Osteocyte (in vitro differentiated cells): ENCODE measurements around the gene ROM1. TPM values are rescaled to one million over a fixed set of nuclear protein-coding genes. Genes with fewer than 3 reads are reported as not detected.
"Not testable (repeated sequence)": the region's sequence is repeated elsewhere in the genome, so short reads cannot be mapped to it uniquely, and the experiment has no call there.

Source experiments
- DNase-seq: peaks from one replicate; pipeline ENCODE4 v3.0.0; 2021; ENCODE audit warnings: mixed read lengths; ENCODE audit not compliant: unreplicated experiment; ENCODE audit errors: extremely low spot score
- H3K27ac Mint-ChIP-seq: one replicate; pipeline ENCODE4 v1.8.0; 2021; ENCODE audit warnings: mild to moderate bottlenecking, mixed read lengths; ENCODE audit not compliant: unreplicated experiment
- H3K27me3 Mint-ChIP-seq: one replicate; pipeline ENCODE4 v1.8.0; 2021; ENCODE audit warnings: mixed read lengths; ENCODE audit not compliant: unreplicated experiment
- H3K36me3 Mint-ChIP-seq: one replicate; pipeline ENCODE4 v1.8.0; 2021; ENCODE audit warnings: mixed read lengths; ENCODE audit not compliant: unreplicated experiment
- H3K4me1 Mint-ChIP-seq: one replicate; pipeline ENCODE4 v1.8.0; 2021; ENCODE audit warnings: mixed read lengths; ENCODE audit not compliant: unreplicated experiment
- H3K4me3 Mint-ChIP-seq: one replicate; pipeline ENCODE4 v1.8.0; 2021; ENCODE audit warnings: mild to moderate bottlenecking, moderate library complexity, mixed read lengths; ENCODE audit not compliant: unreplicated experiment
- H3K9me3 Mint-ChIP-seq: one replicate; pipeline ENCODE4 v1.8.0; 2021; ENCODE audit warnings: mixed read lengths; ENCODE audit not compliant: unreplicated experiment
- total RNA-seq: library from RNA; stranded (reverse); gene quantifications from 2 replicates; pipeline ENCODE4 v1.2.1, GENCODE V29; 2021
- TF ChIP-seq, protein P1 (sequence below): fragments of 200-600 bp; sonication (generic); IDR thresholded peaks from 2 replicates; pipeline ENCODE4 v1.5.0; 2021; ENCODE audit warnings: antibody characterized with exemption, mild to moderate bottlenecking, moderate library complexity

The ROM1 gene
- total RNA-seq, 1 donor from 2014 or later = 4.4 TPM

DNA sequence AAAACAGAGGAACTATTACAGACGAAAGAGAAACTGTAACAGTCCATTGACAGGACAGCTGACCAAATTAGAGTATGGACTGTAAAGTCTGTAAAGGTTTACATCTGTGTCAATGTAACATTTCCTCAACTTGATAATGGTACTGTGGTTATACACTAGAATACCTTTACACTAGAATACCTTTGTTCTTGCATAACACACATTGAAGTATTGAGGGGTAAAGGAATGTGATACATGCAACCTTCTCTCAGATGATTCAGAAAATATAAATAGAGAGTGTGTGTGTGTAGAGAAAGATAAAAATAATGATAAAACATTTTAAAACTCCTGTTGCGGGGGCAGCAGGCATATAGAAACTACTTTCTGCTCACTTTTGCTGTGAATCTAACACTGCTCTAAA, 33.8 kb upstream of the ROM1 start:
- H3K9me3 Mint-ChIP-seq = no peaks in the 10 kb centered on the region
- peaks cover 19% of the 10 kb centered on the region for H3K4me1 Mint-ChIP-seq
- DNase-seq = no peak
- peaks cover 14% of the 10 kb centered on the region for H3K36me3 Mint-ChIP-seq
- H3K27ac Mint-ChIP-seq = no peak overlapping the region
- no peaks in the 10 kb centered on the region for H3K27me3 Mint-ChIP-seq
- no peak overlapping the region for H3K4me3 Mint-ChIP-seq
- TF ChIP-seq, protein P1, sequence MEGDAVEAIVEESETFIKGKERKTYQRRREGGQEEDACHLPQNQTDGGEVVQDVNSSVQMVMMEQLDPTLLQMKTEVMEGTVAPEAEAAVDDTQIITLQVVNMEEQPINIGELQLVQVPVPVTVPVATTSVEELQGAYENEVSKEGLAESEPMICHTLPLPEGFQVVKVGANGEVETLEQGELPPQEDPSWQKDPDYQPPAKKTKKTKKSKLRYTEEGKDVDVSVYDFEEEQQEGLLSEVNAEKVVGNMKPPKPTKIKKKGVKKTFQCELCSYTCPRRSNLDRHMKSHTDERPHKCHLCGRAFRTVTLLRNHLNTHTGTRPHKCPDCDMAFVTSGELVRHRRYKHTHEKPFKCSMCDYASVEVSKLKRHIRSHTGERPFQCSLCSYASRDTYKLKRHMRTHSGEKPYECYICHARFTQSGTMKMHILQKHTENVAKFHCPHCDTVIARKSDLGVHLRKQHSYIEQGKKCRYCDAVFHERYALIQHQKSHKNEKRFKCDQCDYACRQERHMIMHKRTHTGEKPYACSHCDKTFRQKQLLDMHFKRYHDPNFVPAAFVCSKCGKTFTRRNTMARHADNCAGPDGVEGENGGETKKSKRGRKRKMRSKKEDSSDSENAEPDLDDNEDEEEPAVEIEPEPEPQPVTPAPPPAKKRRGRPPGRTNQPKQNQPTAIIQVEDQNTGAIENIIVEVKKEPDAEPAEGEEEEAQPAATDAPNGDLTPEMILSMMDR = no peak

DNA sequence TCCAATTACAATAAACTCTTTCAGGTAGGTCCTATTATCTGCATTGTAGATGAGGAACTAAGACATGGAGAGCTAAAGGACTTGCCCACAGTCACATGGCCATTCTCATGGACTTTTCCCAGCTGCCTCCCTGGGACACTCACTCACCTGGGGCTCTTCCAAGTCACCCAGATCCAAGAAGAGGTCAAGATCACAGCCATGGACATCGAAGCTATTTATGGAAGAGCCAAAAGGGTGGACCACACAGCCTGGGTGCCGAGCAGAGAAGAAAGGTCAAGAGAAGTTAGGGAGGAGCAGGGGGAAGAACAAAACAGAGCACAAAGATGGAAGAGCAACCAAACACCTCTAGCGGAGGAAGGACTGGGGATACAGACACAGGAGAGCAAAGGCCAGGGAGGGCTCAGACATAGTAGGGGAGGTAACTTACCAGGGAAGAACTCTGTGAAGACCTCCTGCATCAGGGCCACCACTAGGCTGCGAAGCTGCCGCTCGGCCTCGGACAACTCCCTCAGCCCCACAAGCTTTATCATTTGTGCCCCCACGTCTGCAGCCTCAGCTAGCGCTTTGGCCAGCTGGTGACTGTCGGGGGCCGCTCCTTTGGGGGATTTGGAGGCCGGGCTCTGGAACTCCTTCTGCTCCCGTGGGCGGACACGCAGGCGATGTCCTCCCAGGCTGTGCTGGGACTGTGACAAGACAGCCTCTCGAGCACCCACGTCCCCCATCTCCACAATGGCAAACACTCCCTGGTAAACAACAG, 31.9 kb upstream of the ROM1 start:
- Mint-ChIP-seq H3K27ac (no peak overlapping the region), H3K36me3 (peaks cover 14% of the 10 kb centered on the region), H3K4me3 (no peak overlapping the region), H3K4me1 (peaks cover 3% of the 10 kb centered on the region), H3K9me3 (no peaks in the 10 kb centered on the region), H3K27me3 (no peaks in the 10 kb centered on the region)
- no peak for DNase-seq
- TF ChIP-seq, protein P1 = no peak

DNA sequence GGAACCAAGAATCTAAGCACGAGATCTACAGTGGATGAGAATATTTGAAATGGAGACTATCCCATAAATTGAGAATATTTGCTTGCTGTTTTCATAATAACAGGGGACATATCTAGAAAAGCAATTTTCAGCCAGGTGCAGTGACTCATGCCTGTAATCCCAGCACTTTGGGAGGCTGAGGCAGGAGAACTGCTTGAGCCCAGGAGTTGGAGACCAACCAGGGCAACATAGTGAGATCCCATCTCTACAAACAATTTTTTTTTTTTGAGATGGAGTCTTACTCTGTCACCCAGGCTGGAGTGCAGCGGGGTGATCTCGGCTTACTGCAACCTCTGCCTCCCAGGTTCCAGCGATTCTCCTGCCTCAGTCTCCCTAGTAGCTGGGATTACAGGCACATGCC, 31.3 kb upstream of the ROM1 start:
- not testable (repeated sequence) for H3K9me3 Mint-ChIP-seq, H3K27me3 Mint-ChIP-seq, H3K4me1 Mint-ChIP-seq, H3K4me3 Mint-ChIP-seq, H3K27ac Mint-ChIP-seq, DNase-seq
- peaks cover 11% of the 10 kb centered on the region for H3K36me3 Mint-ChIP-seq

DNA sequence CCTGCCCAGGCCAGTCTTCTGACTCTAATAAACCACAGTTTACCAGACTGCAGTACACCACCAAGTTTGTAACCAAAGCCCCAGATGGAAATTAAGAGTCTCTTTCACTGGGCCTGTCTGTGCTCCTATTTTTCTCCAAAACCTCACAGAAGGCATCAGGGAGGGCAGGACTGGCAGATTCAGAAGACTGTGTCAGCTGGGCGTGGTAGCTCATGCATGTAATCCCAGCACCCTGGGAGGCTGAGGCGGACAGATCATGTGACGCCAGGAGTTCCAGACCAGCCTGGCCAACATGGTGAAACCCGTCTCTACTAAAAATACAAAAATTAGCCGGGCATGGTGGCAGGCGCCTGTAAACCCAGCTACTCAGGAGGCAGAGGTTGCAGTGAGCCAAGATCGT, 27.7 kb upstream of the ROM1 start:
- DNase-seq, H3K27me3 Mint-ChIP-seq, H3K36me3 Mint-ChIP-seq, H3K27ac Mint-ChIP-seq, H3K9me3 Mint-ChIP-seq, H3K4me3 Mint-ChIP-seq, H3K4me1 Mint-ChIP-seq: not testable (repeated sequence)

DNA sequence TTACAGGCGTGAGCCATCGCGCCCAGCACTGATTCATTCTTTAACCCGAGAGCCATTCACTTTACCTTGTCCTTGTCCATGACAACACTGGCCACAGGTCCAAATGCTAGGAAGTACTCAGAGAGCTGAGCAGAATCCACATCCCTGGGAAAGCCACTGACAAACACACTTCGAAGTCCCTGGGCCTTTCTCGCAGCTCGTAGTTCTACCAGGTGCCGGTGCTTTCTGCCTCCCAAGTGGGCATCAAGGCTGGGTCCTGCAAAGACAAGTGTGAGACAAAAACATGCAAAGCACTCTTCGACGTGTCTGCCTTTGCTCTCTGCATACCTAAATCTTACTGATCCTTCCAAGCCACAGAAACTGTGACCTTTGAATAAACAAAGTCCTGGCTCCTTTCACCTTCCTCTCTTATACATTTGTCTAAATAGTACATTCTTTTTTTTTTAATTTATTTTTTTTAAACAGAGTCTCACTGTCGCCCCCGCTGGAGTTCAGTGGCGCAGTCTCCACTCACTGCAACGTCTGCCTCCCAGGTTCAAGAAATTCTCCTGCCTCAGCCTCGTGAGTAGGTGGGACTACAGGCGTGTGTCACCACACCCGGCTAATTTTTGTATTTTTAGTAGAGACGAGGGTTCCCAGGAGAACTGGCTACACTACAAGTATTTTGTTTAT, 24.0 kb upstream of the ROM1 start:
- H3K4me3 Mint-ChIP-seq = peak overlapping the region; percentile 90
- H3K27ac Mint-ChIP-seq = no peak overlapping the region
- peaks cover 5% of the 10 kb centered on the region for H3K36me3 Mint-ChIP-seq
- TF ChIP-seq, protein P1 = peak; percentile 45
- H3K4me1 Mint-ChIP-seq = peaks cover 33% of the 10 kb centered on the region
- H3K27me3 Mint-ChIP-seq = no peaks in the 10 kb centered on the region
- no peak for DNase-seq
- H3K9me3 Mint-ChIP-seq = no peaks in the 10 kb centered on the region

DNA sequence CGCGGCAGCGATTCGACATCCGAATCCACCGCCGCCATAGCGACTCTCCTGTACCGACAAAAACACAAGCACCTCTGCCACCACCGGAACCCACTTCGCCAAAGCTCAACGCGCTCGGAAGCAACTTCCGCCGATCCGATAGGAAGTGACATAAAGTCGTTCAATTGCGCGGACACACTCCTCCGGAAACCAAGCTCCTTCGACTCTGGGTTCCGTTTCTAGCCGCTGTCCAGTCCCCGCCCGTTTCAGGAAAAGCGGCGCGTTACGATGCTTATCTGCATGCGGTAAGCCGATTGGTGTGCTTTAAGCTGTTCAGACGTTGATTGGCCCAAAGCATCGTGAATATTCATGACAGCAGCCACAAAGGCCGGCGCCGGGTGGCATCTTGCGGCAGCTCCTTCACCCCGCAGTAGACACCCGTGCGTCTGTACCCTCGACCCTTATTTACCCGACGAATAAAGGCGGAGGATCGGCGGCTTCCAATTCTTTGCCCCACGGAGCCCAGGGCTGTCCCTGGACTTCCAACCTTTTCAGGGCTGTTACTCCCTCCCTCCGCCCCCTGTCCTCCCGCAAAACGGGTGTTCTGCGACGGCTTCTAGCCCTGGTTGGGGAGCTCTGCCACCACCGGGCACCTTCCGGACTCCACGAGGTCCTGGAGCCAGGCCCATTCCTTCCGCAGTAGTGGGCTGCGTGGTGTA, 21.5 kb upstream of the ROM1 start, which contains the start of gene TUT1:
TSS of gene TUT1 (minus strand) at position 76 of the 698 bp plus-strand sequence. CDS start at position 38, 38 bp downstream.
- Mint-ChIP-seq H3K4me1 (peaks cover 33% of the 10 kb centered on the region), H3K27me3 (no peaks in the 10 kb centered on the region), H3K9me3 (no peaks in the 10 kb centered on the region), H3K27ac (peak within 1 kb of the TSS; percentile 96), H3K36me3 (peaks cover 20% of the 10 kb centered on the region), H3K4me3 (peak within 1 kb of the TSS; percentile 90)
- peak; percentile 98 for DNase-seq
- TF ChIP-seq, protein P1 = peak; percentile 4
